HG02610 (cell line): ENCODE data around the gene ROBO1.
A peak's percentile ranks its signal among the peaks of the same experiment; 100 is the strongest.
"Not testable (repeated sequence)": the region's sequence is repeated elsewhere in the genome, so short reads cannot be mapped to it uniquely, and the experiment has no call there.

Source experiments
- ATAC-seq: cut with Tn5 transposase; IDR thresholded peaks from one replicate; pipeline ENCODE4 v1.9.1; 2021; ENCODE audit warnings: mild to moderate bottlenecking, moderate library complexity; ENCODE audit not compliant: unreplicated experiment

Gene ROBO1

DNA sequence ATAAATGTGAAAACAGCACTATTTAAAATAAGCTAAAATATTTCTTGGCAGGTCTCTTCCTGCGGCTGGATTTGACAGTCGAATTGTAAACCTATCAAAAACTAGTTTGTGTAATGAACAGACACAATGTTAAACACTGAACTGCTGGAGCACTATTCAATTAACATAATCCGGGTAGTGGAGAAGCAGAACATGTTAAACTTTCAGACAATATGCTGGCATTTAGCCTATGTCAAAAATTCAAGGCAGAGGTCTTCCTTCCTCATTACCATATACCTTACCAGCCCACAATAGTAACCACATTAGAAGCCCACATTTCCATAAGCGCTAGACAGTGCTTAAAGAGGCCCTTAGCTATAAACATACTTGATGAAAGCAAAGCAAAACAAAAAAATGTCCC lies 1042.9 kb downstream of the ROBO1 start:
- no peak for ATAC-seq

- ATAC-seq: not testable (repeated sequence)
These were observed 1043.4 kb downstream of the ROBO1 start for GRCh38 chr3:78724364-78724763.

GRCh38 chr3:78721771-78722543 lies 1045.8 kb downstream of the ROBO1 start:
- no peak for ATAC-seq

GRCh38 chr3:78718707-78719106 lies 1049.1 kb downstream of the ROBO1 start:
- ATAC-seq: no peak

- no peak for ATAC-seq
These were observed 1050.8 kb downstream of the ROBO1 start for GRCh38 chr3:78717041-78717440.

- ATAC-seq: no peak
These were observed 1054.9 kb downstream of the ROBO1 start for GRCh38 chr3:78712941-78713340.

DNA sequence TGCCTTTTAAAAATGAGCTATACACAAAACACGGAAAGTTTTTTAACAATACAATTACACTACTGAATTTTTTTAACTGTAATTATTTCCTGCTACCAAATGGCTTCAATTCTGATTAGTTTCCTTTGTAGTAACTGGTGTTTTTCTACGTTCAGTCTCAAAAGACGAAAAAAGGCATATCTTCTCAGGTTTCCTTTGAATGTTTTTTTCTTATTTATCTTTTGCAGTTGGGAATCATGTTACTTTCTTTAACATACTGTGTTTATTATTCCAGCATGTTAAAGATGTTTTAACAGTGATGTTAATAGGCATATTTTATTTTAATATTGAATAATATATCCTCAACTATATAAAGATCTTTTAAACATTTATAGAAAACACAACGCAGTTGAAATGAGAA lies 1055.5 kb downstream of the ROBO1 start:
- no peak for ATAC-seq

DNA sequence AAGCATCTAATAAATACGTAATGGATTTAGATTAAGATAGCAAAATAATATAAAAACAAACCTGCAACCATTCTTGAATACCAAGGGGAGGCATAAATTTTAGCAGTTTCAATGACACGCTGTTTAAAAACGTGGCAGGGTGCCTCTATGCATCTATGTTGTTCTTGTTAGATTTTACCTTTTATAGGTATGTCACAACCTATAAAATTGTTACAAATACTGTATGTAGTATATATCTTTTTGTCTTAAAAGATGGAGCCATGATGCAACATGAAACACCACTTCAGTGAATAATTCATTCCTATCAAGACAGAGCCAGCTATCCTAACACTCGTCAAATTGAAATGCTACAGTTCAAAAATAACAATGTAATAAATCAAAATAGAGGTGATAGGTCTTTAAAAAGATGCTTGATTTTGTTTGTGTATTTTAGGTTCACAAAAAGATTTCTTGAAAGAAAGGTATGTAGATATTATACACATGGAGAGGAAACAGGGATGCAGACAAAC lies 1059.2 kb downstream of the ROBO1 start:
- no peak for ATAC-seq

GRCh38 chr3:78707609-78708008 lies 1060.2 kb downstream of the ROBO1 start:
- ATAC-seq: peak; percentile 67

DNA sequence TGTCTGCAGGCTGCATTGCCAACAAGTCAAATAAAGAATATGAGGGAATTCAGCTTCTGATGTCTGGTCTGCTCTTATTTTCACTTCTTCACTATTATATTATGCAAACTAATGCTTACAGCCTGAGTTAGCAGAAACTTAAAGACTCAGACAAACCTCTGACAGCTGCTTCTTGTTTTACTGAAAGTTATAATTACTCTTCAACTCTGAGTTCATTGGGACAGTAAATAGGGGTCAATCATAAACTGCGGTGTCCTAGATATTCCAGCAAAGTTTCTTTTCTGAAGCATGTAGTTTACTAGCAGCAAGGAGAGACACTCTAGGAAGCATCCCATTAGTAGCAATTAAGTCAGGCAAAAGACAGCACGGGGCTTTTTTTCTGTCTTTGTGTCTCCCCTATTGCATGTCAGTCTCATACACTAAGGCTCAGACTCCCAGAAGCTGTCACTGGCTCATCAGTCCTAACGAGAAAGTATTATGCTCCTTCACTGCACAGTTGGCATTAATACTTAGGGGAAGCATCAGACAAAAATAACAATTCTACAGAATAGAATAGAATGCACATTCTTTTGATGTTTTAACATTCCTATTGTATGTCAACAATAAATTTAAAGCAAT lies 1060.8 kb downstream of the ROBO1 start:
- ATAC-seq: no peak

- no peak for ATAC-seq
These were observed 1063.9 kb downstream of the ROBO1 start for GRCh38 chr3:78703944-78704343.

DNA sequence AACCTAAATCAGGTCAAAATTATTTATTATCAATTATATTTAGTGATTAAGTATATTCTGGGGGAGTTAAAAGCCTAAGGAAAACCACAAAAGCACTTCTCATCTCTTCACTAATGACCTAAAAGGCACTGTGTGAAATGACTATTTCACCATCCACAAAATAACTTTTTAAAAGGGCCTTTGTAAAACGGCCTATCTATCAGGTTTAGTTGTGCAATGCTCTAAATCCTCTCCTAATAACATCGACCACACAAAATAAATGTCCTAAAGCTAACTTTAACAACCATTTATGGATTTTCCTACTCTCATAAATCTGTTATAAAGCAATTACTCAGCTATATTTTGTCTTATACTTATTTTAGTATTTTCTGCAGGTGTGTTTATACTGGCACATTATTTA lies 1066.3 kb downstream of the ROBO1 start:
- ATAC-seq: no peak

DNA sequence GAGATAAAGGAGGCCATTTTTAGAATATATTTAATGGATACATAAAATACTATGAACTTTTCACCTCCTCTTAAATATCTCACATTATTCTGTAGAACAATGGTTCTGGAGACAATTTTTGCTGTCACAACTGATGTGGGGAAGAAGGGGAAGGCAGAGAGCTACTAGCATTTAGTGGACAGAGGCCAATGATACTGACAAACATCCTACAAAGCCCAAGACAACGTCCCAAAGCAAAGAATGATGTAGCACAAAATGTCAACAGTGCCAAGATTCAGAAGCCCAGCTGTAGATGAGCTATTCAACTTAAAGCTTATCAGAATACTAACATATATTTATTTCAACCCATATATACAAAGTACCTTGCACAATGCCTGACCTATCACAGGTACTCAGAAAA lies 1069.4 kb downstream of the ROBO1 start:
- ATAC-seq: no peak

DNA sequence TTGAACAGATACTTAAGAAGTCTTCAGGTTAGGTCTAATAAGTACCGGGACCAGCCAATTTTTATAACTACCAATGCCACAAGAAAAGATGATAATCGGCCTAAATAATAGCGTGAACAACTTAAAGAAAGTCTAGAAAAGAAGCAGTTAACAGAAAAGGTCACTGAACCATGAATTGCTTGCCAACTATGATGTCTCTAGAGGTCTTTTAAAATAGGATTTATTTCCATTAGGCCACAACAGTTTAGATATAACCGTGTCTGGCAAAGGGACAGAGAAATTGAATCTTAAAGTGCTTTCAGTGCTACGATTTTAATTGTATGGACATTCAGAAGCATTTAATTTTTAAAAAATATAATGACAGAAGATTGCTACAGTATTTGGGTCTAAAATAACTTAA lies 1070.4 kb downstream of the ROBO1 start:
- ATAC-seq: no peak

GRCh38 chr3:78690766-78691165 lies 1077.0 kb downstream of the ROBO1 start:
- no peak for ATAC-seq

- ATAC-seq: no peak
These were observed 1078.4 kb downstream of the ROBO1 start for GRCh38 chr3:78689378-78689777.

- no peak for ATAC-seq
These were observed 1080.3 kb downstream of the ROBO1 start for GRCh38 chr3:78687520-78687919.

DNA sequence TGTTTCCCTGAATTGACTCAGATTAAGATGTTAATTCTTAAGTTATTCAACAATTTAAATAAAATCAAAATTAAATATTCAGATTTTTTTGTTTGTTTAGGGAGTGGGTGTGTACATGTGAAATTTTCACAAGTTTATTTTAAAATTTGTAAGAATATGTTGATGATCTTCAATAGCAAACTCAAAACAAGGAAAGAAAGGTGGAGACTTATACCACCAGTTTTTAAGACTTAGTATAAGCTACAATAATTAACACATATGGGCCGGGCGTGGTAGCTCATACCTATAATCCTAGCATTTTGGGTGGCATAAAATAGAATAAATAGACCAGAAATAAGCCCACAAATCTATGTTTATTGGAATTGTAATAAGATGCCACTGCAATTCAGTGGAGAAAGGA lies 1084.5 kb downstream of the ROBO1 start:
- ATAC-seq: no peak

DNA sequence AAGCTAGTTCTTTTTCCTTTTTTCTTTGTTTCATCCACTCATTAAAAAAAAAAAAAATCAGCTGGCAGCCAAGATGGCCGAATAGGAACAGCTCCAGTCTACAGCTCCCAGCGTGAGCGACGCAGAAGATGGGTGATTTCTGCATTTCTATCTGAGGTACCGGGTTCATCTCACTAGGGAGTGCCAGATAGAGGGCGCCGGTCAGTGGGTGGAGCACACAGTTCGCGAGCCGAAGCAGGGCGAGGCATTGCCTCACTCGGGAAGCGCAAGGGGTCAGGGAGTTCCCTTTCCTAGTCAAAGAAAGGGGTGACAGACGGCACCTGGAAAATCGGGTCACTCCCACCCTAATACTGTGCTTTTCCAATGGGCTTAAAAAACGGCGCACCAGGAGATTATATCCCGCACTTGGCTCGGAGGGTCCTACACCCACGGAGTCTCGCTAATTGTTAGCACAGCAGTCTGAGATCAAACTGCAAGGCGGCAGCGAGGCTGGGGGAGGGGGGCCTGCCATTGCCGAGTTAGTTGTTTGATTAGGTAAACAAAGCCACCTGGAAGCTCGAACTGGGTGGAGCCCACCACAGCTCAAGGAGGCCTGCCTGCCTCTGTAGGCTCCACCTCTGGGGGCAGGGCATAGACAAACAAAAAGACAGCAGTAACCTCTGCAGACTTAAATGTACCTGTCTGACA lies 1092.5 kb downstream of the ROBO1 start:
- not testable (repeated sequence) for ATAC-seq

DNA sequence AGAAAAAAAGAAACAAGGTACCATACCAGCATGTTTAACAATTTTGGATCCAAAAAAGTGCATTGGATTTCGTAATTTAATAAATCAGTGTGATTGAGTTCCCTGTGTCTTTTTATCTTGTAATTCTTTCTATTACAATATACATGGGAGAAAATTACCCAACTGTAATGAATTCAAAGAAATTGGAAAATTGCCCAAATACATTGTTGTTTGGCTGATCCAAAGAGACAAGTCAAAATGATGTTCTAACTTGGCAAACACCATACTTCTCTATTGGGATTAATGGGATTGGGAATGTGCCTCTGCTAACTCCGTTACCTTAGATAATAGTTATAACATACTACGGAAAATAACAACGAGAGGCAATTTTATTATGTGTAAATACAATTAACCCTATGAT lies 1097.1 kb downstream of the ROBO1 start:
- ATAC-seq: no peak

GRCh38 chr3:78670094-78670493 lies 1097.7 kb downstream of the ROBO1 start:
- no peak for ATAC-seq

DNA sequence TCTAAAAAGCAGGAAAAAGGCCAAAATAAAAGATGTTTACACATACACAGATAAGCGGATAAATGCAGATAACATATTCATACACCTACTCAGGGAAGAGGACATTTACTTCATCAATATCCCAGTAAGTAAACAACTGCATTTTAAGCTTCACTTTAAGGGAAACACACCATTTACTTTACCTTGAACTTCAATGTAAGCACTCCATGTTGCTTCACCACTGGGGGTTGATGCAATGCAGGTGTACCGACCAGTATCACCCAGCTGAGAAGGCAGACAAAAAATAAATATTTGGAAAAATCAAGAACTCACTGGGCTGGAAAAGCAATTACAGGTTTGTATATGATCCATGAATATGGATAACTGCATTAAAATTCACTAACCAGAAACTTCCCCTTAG lies 1099.5 kb downstream of the ROBO1 start:
- no peak for ATAC-seq
